Fibroblast of lung (primary cell): ENCODE results near the gene CTRL. TPM values are rescaled to one million over a fixed set of nuclear protein-coding genes. Genes with fewer than 3 reads are reported as not detected.

Experiments used
- DNase-seq, 2 donors: peaks; one replicate each; pipeline versions ENCODE4 v3.0.0 to v3.0.0-alpha.2; 2010; ENCODE audit warnings: low read depth in 2 of 2
- H2AFZ ChIP-seq: 2 replicates; pipeline ENCODE4 v1.5.1; 2012; ENCODE audit warnings: low read length, control low read depth, inconsistent platforms
- H3K27ac ChIP-seq: 2 replicates; pipeline ENCODE4 v1.5.1; 2011; ENCODE audit warnings: low read length, control low read depth; ENCODE audit not compliant: insufficient read depth
- H3K27me3 ChIP-seq: 2 replicates; pipeline ENCODE4 v1.5.1; 2011; ENCODE audit warnings: mild to moderate bottlenecking, low read length; ENCODE audit not compliant: control insufficient read depth, insufficient read depth
- H3K36me3 ChIP-seq: 2 replicates; pipeline ENCODE4 v1.5.1; 2011; ENCODE audit warnings: low read length; ENCODE audit not compliant: control insufficient read depth, insufficient read depth
- H3K4me1 ChIP-seq: 2 replicates; pipeline ENCODE4 v1.5.1; 2011; ENCODE audit warnings: low read length; ENCODE audit not compliant: control insufficient read depth, insufficient read depth; ENCODE audit errors: extremely low read depth
- H3K4me2 ChIP-seq: 2 replicates; pipeline ENCODE4 v1.5.1; 2011; ENCODE audit warnings: low read length, control low read depth; ENCODE audit not compliant: insufficient read depth; ENCODE audit errors: extremely low read depth
- H3K4me3 ChIP-seq, 4 experiments: fragments of 200-600 bp in 1 of 4; sonication (generic) in 1 of 4; replicated peaks in 1 of 4; 2 replicates each; pipeline ENCODE4 v1.5.1; 2011 to 2016; ENCODE audit warnings: low read length in 4 of 4, low read depth in 3 of 4, mild to moderate bottlenecking in 3 of 4, control low read depth in 2 of 4, inconsistent platforms in 1 of 4, mixed read lengths in 1 of 4; ENCODE audit not compliant: insufficient read depth in 1 of 4; ENCODE audit errors: control extremely low read depth in 1 of 4
- H3K79me2 ChIP-seq: 2 replicates; pipeline ENCODE4 v1.5.1; 2012; ENCODE audit warnings: mild to moderate bottlenecking, low read length, inconsistent platforms; ENCODE audit not compliant: control insufficient read depth, insufficient read depth
- H3K9ac ChIP-seq: 2 replicates; pipeline ENCODE4 v1.5.1; 2011; ENCODE audit warnings: mild to moderate bottlenecking, low read length, control low read depth; ENCODE audit not compliant: insufficient read depth
- H3K9me3 ChIP-seq: 2 replicates; pipeline ENCODE4 v1.5.1; 2012; ENCODE audit warnings: low read depth, low read length; ENCODE audit not compliant: control insufficient read depth, insufficient read depth
- H4K20me1 ChIP-seq: 2 replicates; pipeline ENCODE4 v1.5.1; 2011; ENCODE audit warnings: low read length; ENCODE audit not compliant: control insufficient read depth, insufficient read depth; ENCODE audit errors: extremely low read depth
- CTCF ChIP-seq, 2 donors: IDR thresholded peaks in 1 of 2; conservative IDR thresholded peaks in 1 of 2; 1 replicate in 1 of 2; 2 replicates in 1 of 2; pipeline ENCODE4 v1.5.1; 2011 to 2012; ENCODE audit warnings: low read length in 2 of 2, control low read depth in 1 of 2, inconsistent platforms in 1 of 2, low read depth in 1 of 2, mild to moderate bottlenecking in 1 of 2
- EZH2 ChIP-seq: IDR thresholded peaks from 2 replicates; pipeline ENCODE4 v1.5.1; 2012; ENCODE audit warnings: low read length, control low read depth, mild to moderate bottlenecking; ENCODE audit errors: missing control alignments
- polyA plus RNA-seq, 2 donors: library from polyadenylated mRNA; depleted of rRNA in 1 of 2; stranded (reverse) in 1 of 2; unstranded in 1 of 2; fragments of >200 nt; gene quantifications; 2 replicates each; pipeline ENCODE4 v1.2.1, GENCODE V29; 2011 to 2012; ENCODE audit warnings: missing spikeins in 1 of 2
- total RNA-seq: library from RNA; depleted of rRNA; stranded (reverse); fragments of >200 nt; gene quantifications from 2 replicates; pipeline ENCODE4 v1.2.1, GENCODE V29; 2014

Gene CTRL
- total and polyA plus RNA-seq, 2 donors (not counting 1 experiment from before 2014, with no cell fraction given), result 0.14 to 0.33 TPM

GRCh38 chr16:67942510-67943255 is 11.0 kb upstream of the CTRL start:
- H3K36me3 ChIP-seq, result peaks cover 64% of the 10 kb centered on the region
- H2AFZ ChIP-seq, result no peak overlapping the region
- H3K27ac ChIP-seq, result no peak overlapping the region
- TF ChIP-seq EZH2 (no peak), CTCF (conservative IDR thresholded peaks at IDR 0.05 in 1 of 2, IDR thresholded peaks at IDR 0.05 in 1 of 2; ENCODE audit: low read depth in 1 of 2, low read length in 2 of 2) (no peak)
- H3K79me2 ChIP-seq, result peaks cover 2% of the 10 kb centered on the region
- H3K9ac ChIP-seq, result no peak overlapping the region
- no peaks in the 10 kb centered on the region for H3K27me3 ChIP-seq
- H3K4me1 ChIP-seq, result peaks cover 9% of the 10 kb centered on the region
- no peaks in the 10 kb centered on the region for H4K20me1 ChIP-seq
- no peaks in the 10 kb centered on the region for H3K9me3 ChIP-seq
- H3K4me3 ChIP-seq, result no peak overlapping the region
- H3K4me2 ChIP-seq, result no peak overlapping the region
- no peak for DNase-seq

GRCh38 chr16:67942200-67942509 is 10.5 kb upstream of the CTRL start:
- Histone ChIP-seq H3K4me1 (peaks cover 12% of the 10 kb centered on the region), H3K27ac (no peak overlapping the region), H2AFZ (no peak overlapping the region), H3K4me2 (no peak overlapping the region), H3K27me3 (no peaks in the 10 kb centered on the region), H3K9ac (no peak overlapping the region), H3K9me3 (no peaks in the 10 kb centered on the region), H4K20me1 (no peaks in the 10 kb centered on the region), H3K36me3 (peaks cover 59% of the 10 kb centered on the region), H3K79me2 (peaks cover 2% of the 10 kb centered on the region), H3K4me3 (no peak overlapping the region)
- no peak for DNase-seq
- peak; percentile 47 to 69 for TF ChIP-seq CTCF (conservative IDR thresholded peaks at IDR 0.05 in 1 of 2, IDR thresholded peaks at IDR 0.05 in 1 of 2; ENCODE audit: low read depth in 1 of 2, low read length in 2 of 2)
- no peak for TF ChIP-seq EZH2

GRCh38 chr16:67941469-67942199 is 10.0 kb upstream of the CTRL start:
- Histone ChIP-seq H3K4me2 (no peak overlapping the region), H2AFZ (no peak overlapping the region), H3K79me2 (peaks cover 5% of the 10 kb centered on the region), H3K27ac (no peak overlapping the region), H3K4me1 (peaks cover 16% of the 10 kb centered on the region), H3K4me3 (no peak overlapping the region), H3K9me3 (no peaks in the 10 kb centered on the region), H3K36me3 (peaks cover 53% of the 10 kb centered on the region), H4K20me1 (no peaks in the 10 kb centered on the region), H3K9ac (no peak overlapping the region), H3K27me3 (no peaks in the 10 kb centered on the region)
- no peak for TF ChIP-seq EZH2
- no peak for TF ChIP-seq CTCF (conservative IDR thresholded peaks at IDR 0.05 in 1 of 2, IDR thresholded peaks at IDR 0.05 in 1 of 2; ENCODE audit: low read depth in 1 of 2, low read length in 2 of 2)
- no peak for DNase-seq
